IPS-NIHi11 (cell line): ENCODE measurements around the gene PTER.
A peak's percentile ranks its signal among the peaks of the same experiment; 100 is the strongest.

Experiments used
- DNase-seq: peaks from one replicate; pipeline ENCODE4 v3.0.0; 2012; ENCODE audit warnings: mixed read lengths, low spot score

Gene PTER, protein sequence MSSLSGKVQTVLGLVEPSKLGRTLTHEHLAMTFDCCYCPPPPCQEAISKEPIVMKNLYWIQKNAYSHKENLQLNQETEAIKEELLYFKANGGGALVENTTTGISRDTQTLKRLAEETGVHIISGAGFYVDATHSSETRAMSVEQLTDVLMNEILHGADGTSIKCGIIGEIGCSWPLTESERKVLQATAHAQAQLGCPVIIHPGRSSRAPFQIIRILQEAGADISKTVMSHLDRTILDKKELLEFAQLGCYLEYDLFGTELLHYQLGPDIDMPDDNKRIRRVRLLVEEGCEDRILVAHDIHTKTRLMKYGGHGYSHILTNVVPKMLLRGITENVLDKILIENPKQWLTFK

GRCh38 chr10:16436758-16437539 lies at the start of gene PTER:
Gene PTER, plus strand, starts transcription at chr10:16437010. Its CDS starts 47,375 bp downstream, at chr10:16484385.
- peak; percentile 92 for DNase-seq

GRCh38 chr10:16392531-16393069 lies 44.2 kb upstream of the PTER start:
- no peak for DNase-seq

DNA sequence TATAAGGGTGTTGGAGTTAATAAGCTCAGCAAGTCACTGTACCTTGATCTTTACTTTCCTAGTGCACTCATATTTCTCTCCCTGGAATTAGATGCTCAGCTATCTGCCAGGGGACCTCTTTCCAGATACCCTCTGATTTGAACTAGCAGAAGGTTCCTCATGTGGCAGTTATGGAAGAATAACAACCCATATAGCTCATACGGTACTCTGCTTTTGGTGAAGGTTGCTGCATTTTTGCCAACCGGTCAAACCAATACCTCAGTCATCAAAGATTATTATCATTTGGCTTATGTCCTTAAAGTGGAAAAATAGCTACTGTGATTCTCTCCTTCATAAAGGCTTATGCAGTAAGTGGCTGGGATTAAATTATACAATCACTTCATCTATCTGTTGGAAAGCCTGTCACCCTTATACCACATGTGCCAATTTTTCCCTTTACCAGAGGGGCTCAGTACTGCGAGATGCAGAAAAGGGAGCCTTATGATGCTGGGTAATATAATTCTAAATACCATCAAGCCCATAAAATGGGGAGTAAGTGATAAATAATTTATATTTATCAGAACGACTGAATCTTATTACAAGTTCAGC lies 43.4 kb upstream of the PTER start:
- DNase-seq = no peak

- DNase-seq = no peak
Measured at GRCh38 chr10:16401416-16401815, 35.4 kb upstream of the PTER start.

GRCh38 chr10:16408379-16408778 lies 28.4 kb upstream of the PTER start:
- no peak for DNase-seq

DNA sequence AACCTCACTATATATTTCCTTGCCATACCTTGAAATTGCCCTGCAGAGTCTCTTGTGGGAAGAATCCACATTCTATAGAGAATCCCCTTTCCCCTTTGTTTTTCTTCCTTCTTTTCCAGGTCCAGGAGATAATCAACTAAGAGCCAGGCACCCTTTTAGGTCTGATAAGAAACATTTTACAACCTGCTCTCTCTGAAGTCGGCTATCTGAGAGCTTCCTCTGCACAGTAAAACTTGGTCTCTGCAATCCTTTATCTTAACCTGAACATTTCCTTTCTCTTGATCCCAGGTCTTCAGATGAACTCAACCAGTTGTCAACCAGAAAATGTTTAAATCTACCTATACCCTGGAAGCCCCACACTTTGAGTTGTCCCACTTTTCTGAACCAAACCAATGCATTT lies 19.5 kb upstream of the PTER start:
- no peak for DNase-seq

- no peak for DNase-seq
Measured at GRCh38 chr10:16423599-16423998, 13.2 kb upstream of the PTER start.

- DNase-seq = no peak
Measured at GRCh38 chr10:16425449-16425848, 11.4 kb upstream of the PTER start.

GRCh38 chr10:16429539-16429938 lies 7.3 kb upstream of the PTER start:
- DNase-seq = no peak

DNA sequence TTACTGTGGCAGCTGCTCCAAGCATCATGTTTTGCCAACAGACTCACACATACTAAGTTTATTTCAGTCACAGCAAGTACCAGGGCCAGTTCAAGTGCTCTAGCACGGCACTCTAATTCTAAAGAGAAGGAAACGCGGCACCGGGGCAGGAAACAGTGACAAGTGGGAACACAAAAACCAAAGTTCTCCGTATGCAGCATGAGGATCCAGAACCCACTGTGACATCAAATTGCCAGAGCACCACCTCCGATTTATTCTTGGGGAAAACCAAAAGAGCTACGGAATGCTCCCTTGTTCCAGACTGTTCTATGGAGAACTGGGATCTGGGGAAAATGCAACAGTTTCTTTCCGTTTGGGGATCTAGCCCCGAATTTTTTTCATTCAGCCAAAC lies 448 bp upstream of the PTER start:
- DNase-seq = no peak

DNA sequence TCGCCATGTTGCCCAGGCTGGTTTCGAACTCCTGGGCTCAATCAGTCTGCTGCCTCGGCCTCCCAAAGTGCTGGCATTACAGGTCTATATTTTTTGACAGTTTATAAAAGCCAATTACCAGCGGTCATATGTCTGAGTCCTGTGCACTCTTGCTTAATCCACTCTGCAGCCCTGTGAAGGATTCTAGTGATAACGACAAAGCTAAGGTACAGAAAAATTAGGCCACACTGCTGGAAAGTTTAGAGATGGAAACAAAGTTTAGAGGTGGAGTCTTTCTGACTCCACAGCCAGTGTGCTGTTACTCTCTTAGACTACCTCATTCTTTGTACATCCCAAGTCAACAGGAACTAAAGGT lies 707 bp downstream of the PTER start:
- no peak for DNase-seq

GRCh38 chr10:16439295-16439694 lies 2.5 kb downstream of the PTER start:
- DNase-seq = no peak

GRCh38 chr10:16440396-16441133 lies 3.8 kb downstream of the PTER start:
- DNase-seq = no peak

- DNase-seq = no peak
Measured at GRCh38 chr10:16441173-16441840, 4.5 kb downstream of the PTER start.

DNA sequence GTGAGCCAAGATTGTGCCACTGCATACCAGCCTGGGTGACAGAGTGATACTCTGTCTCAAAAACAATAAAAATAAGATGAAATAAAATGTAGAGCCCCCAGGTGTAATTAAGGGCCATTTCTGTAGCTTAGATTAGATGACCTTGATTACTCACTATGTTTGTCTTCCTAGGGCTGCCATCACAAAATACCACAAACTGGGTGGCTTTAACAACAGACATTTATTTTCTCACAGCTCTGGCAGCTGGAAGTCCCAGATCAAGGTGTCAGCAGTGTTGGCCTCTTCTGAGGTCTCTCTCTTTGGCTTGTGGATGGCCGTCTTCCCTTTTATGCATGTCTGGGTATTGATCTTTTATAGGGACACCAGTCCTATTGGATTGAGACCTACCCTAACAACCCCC lies 6.1 kb downstream of the PTER start:
- DNase-seq = no peak

- DNase-seq = no peak
Measured at GRCh38 chr10:16445770-16446469, 9.1 kb downstream of the PTER start.

DNA sequence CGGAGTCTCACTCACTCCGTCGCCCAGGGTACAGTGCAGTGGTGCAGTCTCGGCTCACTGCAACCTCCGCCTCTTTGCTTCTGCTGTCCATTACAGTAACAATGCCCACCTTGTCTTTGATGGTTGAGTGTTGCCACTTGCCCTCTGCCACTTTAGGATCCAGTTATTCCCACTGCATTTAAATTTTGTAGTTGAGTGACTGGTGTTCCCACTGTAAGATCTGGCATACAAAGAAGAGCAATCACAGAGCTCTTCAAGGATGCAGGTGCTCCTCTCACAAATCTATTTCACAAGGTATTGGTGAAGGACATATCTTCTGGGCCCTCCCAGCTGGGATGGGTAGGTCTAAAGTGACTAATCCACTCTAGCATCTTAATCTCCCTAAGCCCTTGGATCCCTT lies 12.6 kb downstream of the PTER start:
- no peak for DNase-seq

DNA sequence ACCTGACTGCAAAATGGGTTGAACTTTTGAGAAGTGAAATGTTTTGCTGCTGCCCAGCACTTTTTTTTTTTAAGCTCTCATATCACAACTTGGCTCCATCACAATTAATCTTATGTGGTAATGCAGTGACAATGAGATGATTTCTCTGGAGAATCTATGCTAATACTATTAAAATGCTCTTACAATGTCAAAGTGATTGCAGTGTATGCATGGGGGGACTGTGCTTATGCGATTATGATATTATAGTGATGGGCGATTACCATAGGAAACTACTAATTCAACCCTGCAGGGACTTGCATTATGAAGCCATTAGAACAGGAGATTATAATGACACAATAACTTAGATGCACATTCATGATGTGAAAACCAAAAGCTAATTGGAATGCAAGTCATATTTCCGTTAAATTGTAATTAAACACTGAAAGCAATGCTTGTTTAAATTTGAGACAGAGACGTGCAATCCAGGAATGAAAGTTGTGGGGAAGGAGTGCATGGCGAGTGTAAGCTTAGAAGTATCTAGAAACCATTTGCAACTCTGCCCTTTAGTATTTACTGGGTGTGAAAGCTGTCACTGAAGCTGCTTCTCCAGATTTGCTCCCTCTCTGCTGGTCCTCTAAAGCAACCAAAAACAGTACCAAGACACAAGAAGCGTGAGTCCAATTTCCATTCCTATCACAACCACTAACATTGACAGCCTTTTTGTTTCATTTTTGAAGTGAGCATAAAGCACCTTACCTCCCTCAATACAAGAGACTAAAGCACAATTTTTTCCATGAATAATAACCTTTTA lies 21.6 kb downstream of the PTER start:
- no peak for DNase-seq

GRCh38 chr10:16459423-16459939 lies 22.7 kb downstream of the PTER start:
- DNase-seq = no peak

DNA sequence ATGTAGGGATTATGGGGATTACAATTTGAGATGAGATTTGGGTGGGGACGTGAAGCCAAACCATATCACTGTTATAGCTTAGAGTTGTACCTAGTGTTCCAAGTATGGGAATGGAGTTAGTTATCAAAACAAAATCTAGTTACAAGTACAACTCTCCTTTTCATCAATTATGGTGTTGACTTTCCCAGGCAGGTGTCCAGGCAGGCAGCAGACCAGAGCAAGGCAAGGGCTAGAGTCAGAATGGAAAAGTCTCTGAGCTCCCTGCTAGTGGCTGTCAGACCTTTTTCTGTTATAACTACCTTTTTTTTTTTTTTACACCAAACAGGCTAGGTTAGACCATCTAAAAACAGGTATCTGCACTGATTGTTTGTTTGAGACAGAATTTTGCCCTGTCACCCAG lies 29.2 kb downstream of the PTER start:
- DNase-seq = no peak
